Stimulated activated CD8-positive, alpha-beta memory T cell treated with anti-CD3 and anti-CD28 coated beads, Interleukin-12 subunit alpha, Interleukin-12 subunit beta, amount 100 ng/mL, for 1 hour (primary cell): ENCODE measurements around the gene ZBTB20.

ENCODE experiments used
- DNase-seq: peaks from one replicate; pipeline ENCODE4 v3.0.0-alpha.2; 2020; ENCODE audit warnings: low read depth

The ZBTB20 gene

GRCh38 chr3:114518206-114518808 is 628.8 kb downstream of the ZBTB20 start:
- DNase-seq, result no peak

DNA sequence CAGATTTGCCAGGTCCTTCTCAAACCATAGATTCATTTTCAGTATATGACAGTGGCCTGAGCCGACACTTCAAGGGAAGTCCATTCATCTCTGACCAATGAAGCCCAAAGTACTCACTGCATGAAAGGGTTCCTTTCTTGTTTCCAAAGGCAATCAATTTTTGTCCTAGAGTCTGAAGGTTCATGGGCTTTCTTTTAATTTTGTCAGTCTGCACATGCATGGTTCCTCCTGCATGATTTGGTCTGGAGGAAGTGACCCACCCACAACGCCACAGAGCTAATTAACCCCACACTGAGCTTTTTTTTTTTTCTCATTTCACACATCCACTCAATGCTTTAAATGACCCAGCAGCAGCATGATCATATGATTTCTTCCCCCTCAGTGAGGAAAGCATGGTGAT is 636.9 kb downstream of the ZBTB20 start:
- no peak for DNase-seq

DNA sequence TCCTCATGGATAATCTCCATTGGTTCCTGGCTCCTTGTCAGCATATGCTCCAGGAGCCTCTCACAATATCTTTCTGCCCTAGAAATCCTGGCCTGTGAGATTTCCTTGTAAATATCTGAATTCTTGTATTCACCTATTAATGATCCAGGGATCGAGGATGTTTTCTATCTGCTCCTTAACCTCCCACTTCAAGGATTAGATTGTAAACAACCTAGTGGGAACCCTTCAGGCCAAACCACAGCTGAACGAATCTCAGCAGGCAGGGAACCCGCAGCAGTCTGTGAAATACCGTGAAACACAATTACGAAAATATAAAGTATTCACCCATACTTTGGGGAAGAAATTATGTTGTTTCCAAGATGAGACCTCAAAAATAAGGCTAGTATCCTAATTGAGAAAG is 637.3 kb downstream of the ZBTB20 start:
- DNase-seq, result no peak

DNA sequence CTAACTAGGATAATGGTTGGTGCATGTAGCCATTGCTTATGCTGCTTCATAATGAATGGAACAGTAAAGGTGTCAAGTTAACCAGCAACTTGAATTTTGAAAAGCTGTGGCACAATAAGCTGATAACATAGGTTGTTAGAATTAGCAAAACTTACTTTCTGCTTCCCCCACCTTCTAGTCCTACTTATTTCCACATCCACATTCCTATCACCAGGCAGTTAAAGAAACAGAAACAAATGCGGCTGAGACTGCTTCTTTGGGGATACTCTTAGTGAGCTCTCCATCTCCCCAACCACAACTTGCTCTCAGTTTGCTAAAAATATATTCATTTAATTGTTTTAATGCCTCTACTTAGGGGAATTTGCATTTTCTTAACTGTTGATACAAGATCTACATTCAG is 638.1 kb downstream of the ZBTB20 start:
- no peak for DNase-seq

- no peak for DNase-seq
These were observed 638.9 kb downstream of the ZBTB20 start for GRCh38 chr3:114508208-114508607.

DNA sequence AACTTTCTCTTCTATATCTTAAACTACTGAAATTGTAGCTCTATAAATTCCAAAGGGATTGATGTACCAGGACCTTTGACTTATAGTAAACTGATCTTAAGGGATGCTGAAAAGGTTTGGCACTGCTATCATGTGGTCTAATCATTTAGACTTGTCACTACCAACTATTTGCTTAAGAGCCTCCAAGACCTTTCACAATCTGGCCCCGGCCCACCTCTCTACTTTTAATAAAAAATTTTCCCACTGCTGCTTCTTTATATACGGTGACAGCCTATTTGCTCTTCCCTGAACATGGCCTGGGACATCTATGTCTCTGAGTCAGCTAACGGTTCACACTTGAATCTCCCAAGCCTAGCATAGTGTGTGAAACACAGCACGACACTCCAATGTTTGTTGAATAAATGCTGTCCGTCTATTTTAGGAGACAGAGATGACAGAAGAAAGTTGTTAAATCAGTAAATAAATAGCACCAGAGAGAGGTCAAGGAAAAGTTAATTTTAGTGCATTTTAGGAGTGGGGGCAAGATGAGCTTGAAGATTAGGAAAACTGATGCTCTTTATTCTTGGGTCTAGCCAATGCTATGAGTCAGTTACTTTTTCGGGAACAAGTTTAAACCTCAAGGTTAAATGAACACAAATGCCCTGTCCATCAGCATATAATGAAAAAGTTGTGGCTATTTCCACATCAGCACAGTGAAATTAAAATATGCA is 640.3 kb downstream of the ZBTB20 start:
- no peak for DNase-seq

- DNase-seq, result no peak
These were observed 642.0 kb downstream of the ZBTB20 start for GRCh38 chr3:114504941-114505628.

GRCh38 chr3:114502204-114502603 is 644.9 kb downstream of the ZBTB20 start:
- no peak for DNase-seq

- DNase-seq, result no peak
These were observed 647.1 kb downstream of the ZBTB20 start for GRCh38 chr3:114499976-114500375.

DNA sequence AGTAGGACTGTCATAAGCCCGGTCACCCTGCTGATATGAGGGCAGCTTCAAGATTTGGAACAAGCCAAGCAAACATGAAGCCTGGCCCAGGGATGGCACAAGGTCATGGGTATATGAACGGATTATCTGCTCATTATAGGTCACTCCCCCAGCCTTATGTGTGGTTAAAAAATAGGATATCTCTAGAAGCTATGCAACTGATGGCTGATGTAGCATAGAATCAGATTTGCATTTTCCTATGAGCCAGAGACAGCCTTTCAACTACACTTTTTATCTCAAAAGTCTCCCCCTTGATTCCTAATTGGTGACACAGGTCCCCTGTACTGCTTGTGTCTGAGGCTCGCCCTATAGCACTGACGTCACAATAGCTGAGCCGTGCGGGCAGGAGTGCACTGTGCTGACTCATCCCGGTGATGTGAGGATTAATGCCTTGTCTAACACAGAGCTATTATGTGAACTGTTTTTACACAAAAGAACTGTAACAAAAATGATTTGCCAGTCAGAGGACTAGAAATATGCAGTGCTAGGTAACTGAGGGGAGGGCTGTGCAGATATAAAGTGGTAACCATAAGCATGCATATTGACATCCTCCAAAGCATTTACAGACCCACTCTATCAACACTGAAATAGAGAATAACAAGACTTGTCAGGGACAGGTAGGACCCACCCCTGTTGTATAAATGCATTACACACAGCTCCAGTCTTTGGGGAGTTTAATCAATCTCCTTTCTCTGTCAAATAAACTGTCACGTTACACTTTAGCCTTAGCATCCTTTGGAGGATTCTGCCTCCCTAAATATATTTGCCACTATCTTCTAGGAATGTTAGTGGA is 648.3 kb downstream of the ZBTB20 start:
- no peak for DNase-seq

DNA sequence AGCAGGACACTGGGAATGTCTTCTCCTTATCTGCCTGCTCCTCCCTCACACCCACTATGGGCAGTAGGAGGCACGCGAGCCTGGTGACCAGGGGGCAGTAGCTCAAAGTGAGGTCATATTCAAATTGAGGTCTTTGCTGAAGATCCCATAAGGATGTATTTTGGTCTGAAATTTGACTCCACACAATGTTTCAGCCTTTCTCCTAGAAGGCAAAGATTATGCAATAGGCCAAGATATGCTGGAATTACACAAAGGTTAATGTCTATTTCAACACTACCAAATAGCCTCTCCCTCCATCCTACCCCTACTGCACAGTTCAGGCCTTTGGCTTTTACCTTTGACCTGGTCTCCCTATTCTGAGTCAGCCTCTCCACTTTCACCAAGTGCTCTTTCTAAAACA is 650.2 kb downstream of the ZBTB20 start:
- DNase-seq, result no peak

- DNase-seq, result no peak
These were observed 650.6 kb downstream of the ZBTB20 start for GRCh38 chr3:114496466-114496865.

- no peak for DNase-seq
These were observed 651.1 kb downstream of the ZBTB20 start for GRCh38 chr3:114496021-114496434.

DNA sequence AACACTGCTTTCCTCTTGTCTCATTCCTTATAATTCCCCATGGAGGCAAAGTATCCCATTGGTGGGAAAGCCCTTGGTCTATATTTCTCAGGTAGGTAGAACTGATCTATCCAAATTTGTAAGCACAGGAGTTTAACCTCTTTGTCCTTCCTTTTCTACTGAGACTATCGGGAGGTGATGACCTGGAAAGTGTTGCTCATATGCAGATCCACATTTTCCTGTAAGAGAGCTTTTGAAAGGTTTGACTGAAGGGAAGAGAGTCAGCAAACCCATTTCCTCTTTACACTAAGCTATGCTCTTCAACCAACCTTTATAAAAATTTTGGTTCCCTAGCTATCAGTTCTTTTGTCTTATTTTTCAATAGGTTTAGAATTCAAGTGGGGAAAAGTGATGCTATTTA is 652.6 kb downstream of the ZBTB20 start:
- DNase-seq, result no peak

DNA sequence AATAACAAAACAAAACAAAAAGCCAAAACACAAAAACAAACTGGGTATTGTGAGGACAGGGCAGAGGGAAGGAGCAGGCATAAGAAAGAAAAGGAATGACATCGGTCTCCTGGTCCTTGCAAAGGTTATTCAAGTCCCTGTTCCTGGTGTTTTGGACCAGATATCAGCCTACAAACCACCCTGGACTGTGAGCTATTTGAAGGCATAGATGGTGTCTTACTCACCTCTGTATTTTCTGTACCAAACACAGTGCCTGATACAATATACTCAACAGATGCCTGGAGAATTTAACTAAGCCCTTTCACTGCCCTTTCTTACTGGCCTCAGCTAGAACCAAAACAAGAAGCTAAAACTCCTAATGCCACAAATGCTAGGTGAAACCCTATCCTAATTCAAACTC is 656.3 kb downstream of the ZBTB20 start:
- no peak for DNase-seq

DNA sequence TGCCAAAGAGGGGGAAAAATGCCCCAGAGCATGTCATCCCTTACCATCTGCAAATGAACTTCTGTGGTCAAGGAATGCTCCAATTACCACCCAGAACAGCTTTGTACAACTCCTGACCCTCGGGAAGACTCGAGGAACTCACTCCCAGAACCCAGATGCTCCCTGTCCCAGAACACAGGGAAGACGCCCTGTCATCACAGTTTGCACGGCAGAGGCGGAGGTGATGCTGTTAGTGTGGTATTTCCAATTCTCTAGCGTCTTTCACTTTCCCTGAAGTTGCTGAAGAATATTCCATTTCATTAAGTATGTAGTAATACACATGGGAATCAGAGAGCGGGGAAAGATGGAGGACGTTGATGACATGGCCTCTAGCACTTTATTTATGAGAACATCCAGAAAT is 659.6 kb downstream of the ZBTB20 start:
- no peak for DNase-seq

DNA sequence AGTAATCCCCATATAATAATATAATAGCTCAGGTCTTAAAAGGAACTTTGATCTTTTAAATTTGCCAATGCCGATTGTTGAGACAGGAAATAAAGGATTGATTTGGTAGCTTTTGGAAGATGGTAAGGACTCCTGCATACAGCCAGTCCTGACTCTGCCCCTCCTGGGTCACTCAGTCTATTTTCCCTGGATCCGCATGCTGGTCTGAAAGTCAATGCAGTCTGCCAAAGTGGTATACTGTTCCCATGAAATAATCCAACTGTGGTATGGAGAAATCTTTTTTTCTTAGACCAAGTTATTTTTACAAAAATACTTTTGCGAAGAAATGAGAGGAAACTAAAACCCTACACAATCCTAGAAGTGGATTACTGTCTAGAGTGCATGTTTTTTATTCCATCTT is 662.2 kb downstream of the ZBTB20 start:
- DNase-seq, result no peak

GRCh38 chr3:114481113-114481512 is 666.0 kb downstream of the ZBTB20 start:
- DNase-seq, result no peak

- DNase-seq, result no peak
These were observed 666.6 kb downstream of the ZBTB20 start for GRCh38 chr3:114480442-114480841.

DNA sequence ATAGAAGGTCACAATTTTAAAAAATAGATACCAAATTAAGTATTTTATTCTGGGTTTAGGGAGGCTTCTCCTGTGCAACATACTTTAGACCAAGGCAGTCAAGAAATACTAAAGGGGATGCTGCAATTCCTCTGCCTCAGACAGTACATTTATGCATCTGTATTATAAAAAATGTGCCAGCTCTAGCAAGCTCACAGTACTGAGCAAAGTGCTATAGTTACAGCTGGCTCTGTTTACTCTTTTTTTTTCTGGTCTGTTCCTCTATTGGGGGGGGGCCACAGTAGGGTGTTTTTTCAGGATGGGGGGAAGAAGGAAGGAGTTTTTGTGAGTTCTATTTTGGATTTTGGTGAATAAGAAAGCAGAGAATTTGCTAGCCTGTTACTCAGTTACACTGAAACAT is 668.3 kb downstream of the ZBTB20 start:
- no peak for DNase-seq

- no peak for DNase-seq
These were observed 670.6 kb downstream of the ZBTB20 start for GRCh38 chr3:114476511-114476910.

GRCh38 chr3:114471478-114471877 is 675.6 kb downstream of the ZBTB20 start:
- no peak for DNase-seq

DNA sequence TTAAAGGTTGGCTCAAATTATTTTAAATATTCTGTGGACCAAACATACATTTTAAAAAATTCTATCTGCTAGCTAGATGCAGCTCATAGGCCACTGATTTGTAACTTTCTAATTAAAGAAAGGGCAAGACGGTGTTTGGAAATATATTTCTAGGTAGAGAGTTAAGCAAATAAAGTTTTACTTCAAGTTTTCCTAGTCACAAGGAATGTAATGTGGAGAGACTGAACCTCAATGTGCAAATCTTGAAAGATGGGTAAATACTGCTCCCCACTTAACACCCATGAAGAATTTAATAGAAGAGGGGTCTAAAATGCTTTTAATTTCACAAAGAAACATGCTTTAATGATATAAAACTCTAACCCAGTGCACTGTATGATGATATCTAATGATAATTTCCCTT is 678.0 kb downstream of the ZBTB20 start:
- DNase-seq, result no peak
